Activated naive CD8-positive, alpha-beta T cell treated with anti-CD3 and anti-CD28 coated beads, Interleukin-2, amount 50 U/mL, for 24 hours (primary cell): Measurements from ENCODE around the gene KSR1.

Experiments
- ATAC-seq: fragments of 150-1000 bp; cut with Tn5 transposase; one replicate; pipeline ENCODE4 v1.10.0; 2021
- DNase-seq: peaks from one replicate; pipeline ENCODE4 v3.0.0; 2021
- H3K27ac Mint-ChIP-seq: one replicate; pipeline ENCODE4 v1.8.0; 2021; ENCODE audit warnings: mild to moderate bottlenecking, mixed read lengths
- H3K27me3 Mint-ChIP-seq: one replicate; pipeline ENCODE4 v1.8.0; 2021; ENCODE audit warnings: mixed read lengths
- H3K36me3 Mint-ChIP-seq: one replicate; pipeline ENCODE4 v1.8.0; 2021; ENCODE audit warnings: low read depth, mixed read lengths
- H3K4me1 Mint-ChIP-seq: one replicate; pipeline ENCODE4 v1.8.0; 2021; ENCODE audit warnings: mixed read lengths
- H3K4me3 Mint-ChIP-seq: one replicate; pipeline ENCODE4 v1.8.0; 2021; ENCODE audit warnings: mild to moderate bottlenecking, moderate library complexity, mixed read lengths
- H3K9me3 Mint-ChIP-seq: one replicate; pipeline ENCODE4 v1.8.0; 2021; ENCODE audit warnings: mixed read lengths

KSR1 gene

GRCh38 chr17:27575096-27575911 lies 119.1 kb downstream of the KSR1 start:
- H3K27me3 Mint-ChIP-seq: no peaks in the 10 kb centered on the region
- H3K9me3 Mint-ChIP-seq: no peaks in the 10 kb centered on the region
- peaks cover 83% of the 10 kb centered on the region for H3K4me1 Mint-ChIP-seq
- no peak for ATAC-seq
- H3K27ac Mint-ChIP-seq: peak overlapping the region; percentile 64
- no peak overlapping the region for H3K4me3 Mint-ChIP-seq
- DNase-seq: no peak
- H3K36me3 Mint-ChIP-seq: peaks cover 29% of the 10 kb centered on the region

GRCh38 chr17:27575912-27576252 lies 119.6 kb downstream of the KSR1 start:
- ATAC-seq (no peak), DNase-seq (no peak)
- H3K27ac Mint-ChIP-seq: peak overlapping the region; percentile 64
- H3K4me1 Mint-ChIP-seq: peaks cover 84% of the 10 kb centered on the region
- no peaks in the 10 kb centered on the region for H3K9me3 Mint-ChIP-seq
- no peak overlapping the region for H3K4me3 Mint-ChIP-seq
- H3K27me3 Mint-ChIP-seq: no peaks in the 10 kb centered on the region
- peaks cover 31% of the 10 kb centered on the region for H3K36me3 Mint-ChIP-seq

GRCh38 chr17:27576477-27577083 lies 120.3 kb downstream of the KSR1 start:
- peak overlapping the region; percentile 47 for H3K27ac Mint-ChIP-seq
- no peaks in the 10 kb centered on the region for H3K27me3 Mint-ChIP-seq
- DNase-seq (no peak), ATAC-seq (no peak)
- H3K4me3 Mint-ChIP-seq: no peak overlapping the region
- peaks cover 80% of the 10 kb centered on the region for H3K4me1 Mint-ChIP-seq
- H3K36me3 Mint-ChIP-seq: peaks cover 34% of the 10 kb centered on the region
- no peaks in the 10 kb centered on the region for H3K9me3 Mint-ChIP-seq

- no peak overlapping the region for H3K4me3 Mint-ChIP-seq
- DNase-seq (no peak), ATAC-seq (no peak)
- no peaks in the 10 kb centered on the region for H3K27me3 Mint-ChIP-seq
- peaks cover 35% of the 10 kb centered on the region for H3K36me3 Mint-ChIP-seq
- H3K4me1 Mint-ChIP-seq: peaks cover 74% of the 10 kb centered on the region
- peak overlapping the region; percentile 46 for H3K27ac Mint-ChIP-seq
- no peaks in the 10 kb centered on the region for H3K9me3 Mint-ChIP-seq
These were observed 121.0 kb downstream of the KSR1 start for GRCh38 chr17:27577121-27577761.

- Mint-ChIP-seq H3K4me3 (no peak overlapping the region), H3K27ac (peak overlapping the region; percentile 47), H3K36me3 (peaks cover 34% of the 10 kb centered on the region), H3K4me1 (peaks cover 65% of the 10 kb centered on the region), H3K9me3 (no peaks in the 10 kb centered on the region), H3K27me3 (no peaks in the 10 kb centered on the region)
- ATAC-seq (no peak), DNase-seq (no peak)
These were observed 121.9 kb downstream of the KSR1 start for GRCh38 chr17:27577884-27578717.

- Mint-ChIP-seq H3K27me3 (no peaks in the 10 kb centered on the region), H3K27ac (peak overlapping the region; percentile 83), H3K9me3 (no peaks in the 10 kb centered on the region), H3K36me3 (peaks cover 40% of the 10 kb centered on the region), H3K4me1 (peaks cover 59% of the 10 kb centered on the region), H3K4me3 (peak overlapping the region; percentile 23)
- peak; percentile 83 for ATAC-seq
- peak; percentile 70 for DNase-seq
These were observed 122.5 kb downstream of the KSR1 start for GRCh38 chr17:27578718-27579085.

- Mint-ChIP-seq H3K27ac (peak overlapping the region; percentile 83), H3K36me3 (peaks cover 37% of the 10 kb centered on the region), H3K27me3 (no peaks in the 10 kb centered on the region), H3K4me3 (peak overlapping the region; percentile 23), H3K9me3 (no peaks in the 10 kb centered on the region), H3K4me1 (peaks cover 53% of the 10 kb centered on the region)
- DNase-seq: no peak
- no peak for ATAC-seq
These were observed 123.1 kb downstream of the KSR1 start for GRCh38 chr17:27579304-27579703.

GRCh38 chr17:27579897-27580321 lies 123.7 kb downstream of the KSR1 start:
- Mint-ChIP-seq H3K9me3 (no peaks in the 10 kb centered on the region), H3K4me1 (peaks cover 47% of the 10 kb centered on the region), H3K36me3 (peaks cover 32% of the 10 kb centered on the region), H3K27ac (peak overlapping the region; percentile 78), H3K27me3 (no peaks in the 10 kb centered on the region), H3K4me3 (no peak overlapping the region)
- ATAC-seq (peak; percentile 50), DNase-seq (no peak)

- no peaks in the 10 kb centered on the region for H3K27me3 Mint-ChIP-seq
- no peak for DNase-seq
- no peak for ATAC-seq
- no peaks in the 10 kb centered on the region for H3K9me3 Mint-ChIP-seq
- peaks cover 30% of the 10 kb centered on the region for H3K36me3 Mint-ChIP-seq
- H3K4me1 Mint-ChIP-seq: peaks cover 37% of the 10 kb centered on the region
- H3K4me3 Mint-ChIP-seq: no peak overlapping the region
- no peak overlapping the region for H3K27ac Mint-ChIP-seq
These were observed 124.8 kb downstream of the KSR1 start for GRCh38 chr17:27581016-27581415.

GRCh38 chr17:27582696-27583095 lies 126.4 kb downstream of the KSR1 start:
- Mint-ChIP-seq H3K9me3 (no peaks in the 10 kb centered on the region), H3K27me3 (no peaks in the 10 kb centered on the region), H3K36me3 (peaks cover 28% of the 10 kb centered on the region), H3K27ac (no peak overlapping the region), H3K4me1 (peaks cover 28% of the 10 kb centered on the region), H3K4me3 (no peak overlapping the region)
- ATAC-seq: no peak
- DNase-seq: no peak

GRCh38 chr17:27585153-27585681 lies 129.0 kb downstream of the KSR1 start:
- Mint-ChIP-seq H3K27ac (no peak overlapping the region), H3K27me3 (no peaks in the 10 kb centered on the region), H3K9me3 (no peaks in the 10 kb centered on the region), H3K4me3 (no peak overlapping the region), H3K4me1 (peaks cover 4% of the 10 kb centered on the region), H3K36me3 (peaks cover 23% of the 10 kb centered on the region)
- no peak for ATAC-seq
- no peak for DNase-seq

- Mint-ChIP-seq H3K36me3 (peaks cover 20% of the 10 kb centered on the region), H3K4me1 (peaks cover 1% of the 10 kb centered on the region), H3K9me3 (no peaks in the 10 kb centered on the region), H3K27ac (no peak overlapping the region), H3K4me3 (no peak overlapping the region), H3K27me3 (no peaks in the 10 kb centered on the region)
- ATAC-seq: no peak
- no peak for DNase-seq
These were observed 129.5 kb downstream of the KSR1 start for GRCh38 chr17:27585792-27586191.

- Mint-ChIP-seq H3K27ac (no peak overlapping the region), H3K9me3 (no peaks in the 10 kb centered on the region), H3K36me3 (peaks cover 20% of the 10 kb centered on the region), H3K27me3 (no peaks in the 10 kb centered on the region), H3K4me1 (no peaks in the 10 kb centered on the region), H3K4me3 (no peak overlapping the region)
- DNase-seq (no peak), ATAC-seq (peak; percentile 11)
These were observed 130.0 kb downstream of the KSR1 start for GRCh38 chr17:27586203-27586721.

GRCh38 chr17:27588354-27588753 lies 132.1 kb downstream of the KSR1 start:
- no peak overlapping the region for H3K4me3 Mint-ChIP-seq
- peaks cover 19% of the 10 kb centered on the region for H3K36me3 Mint-ChIP-seq
- no peaks in the 10 kb centered on the region for H3K27me3 Mint-ChIP-seq
- ATAC-seq (no peak), DNase-seq (no peak)
- H3K9me3 Mint-ChIP-seq: no peaks in the 10 kb centered on the region
- no peak overlapping the region for H3K27ac Mint-ChIP-seq
- H3K4me1 Mint-ChIP-seq: no peaks in the 10 kb centered on the region
